Testis (tissue), 2 donors: ENCODE results near the gene VPS37C.

ENCODE experiments used
- POLR2A ChIP-seq: fragments of 450-650 bp; IDR thresholded peaks from one replicate; pipeline ENCODE4 v1.6.1; 2017; ENCODE audit warnings: antibody characterized with exemption, mild to moderate bottlenecking, moderate library complexity
- TF ChIP-seq, protein P1 (sequence below), 3 experiments: fragments of 450-650 bp in 2 of 3; fragments of 200-600 bp in 1 of 3; sonication (generic) in 1 of 3; IDR thresholded peaks; one replicate each; pipeline ENCODE4 v1.5.1; 2016 to 2019; ENCODE audit warnings: antibody characterized with exemption in 3 of 3, mild to moderate bottlenecking in 2 of 3, moderate library complexity in 1 of 3

DNA sequence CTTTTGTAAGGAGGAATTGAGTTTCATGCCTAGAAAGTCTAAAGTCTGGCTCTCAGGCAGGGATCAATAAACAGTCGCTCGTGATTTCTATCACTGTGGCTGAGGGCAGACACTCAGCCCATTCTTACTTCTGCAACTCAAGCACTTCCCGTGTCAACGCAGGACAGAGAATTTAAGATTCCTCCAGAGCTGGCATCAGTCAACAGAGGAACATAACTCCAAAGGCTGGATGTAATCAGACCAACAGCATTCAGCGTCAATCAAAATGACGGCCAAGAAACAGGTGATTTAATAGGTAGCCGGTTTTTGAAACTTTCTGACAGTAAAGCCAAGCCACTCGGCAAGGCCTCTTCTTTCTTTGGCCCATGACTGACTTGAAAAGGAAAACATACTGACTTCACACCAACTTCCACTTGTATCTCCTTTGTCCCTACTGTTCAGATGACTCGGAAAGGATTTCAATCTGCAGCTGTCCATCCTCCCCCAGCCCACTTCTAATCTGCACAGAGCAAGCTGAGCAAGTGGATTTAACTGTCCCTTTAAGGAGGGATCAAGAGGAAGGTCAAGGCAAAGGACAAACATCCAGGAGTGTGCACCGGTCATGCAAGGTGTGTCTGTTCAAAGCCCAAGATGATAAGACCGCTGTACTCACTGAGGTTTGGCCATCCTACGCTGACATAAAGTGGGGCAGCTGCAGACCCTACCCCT is 9.5 kb downstream of the VPS37C start:
- TF ChIP-seq POLR2A = no peak
- TF ChIP-seq, protein P1, sequence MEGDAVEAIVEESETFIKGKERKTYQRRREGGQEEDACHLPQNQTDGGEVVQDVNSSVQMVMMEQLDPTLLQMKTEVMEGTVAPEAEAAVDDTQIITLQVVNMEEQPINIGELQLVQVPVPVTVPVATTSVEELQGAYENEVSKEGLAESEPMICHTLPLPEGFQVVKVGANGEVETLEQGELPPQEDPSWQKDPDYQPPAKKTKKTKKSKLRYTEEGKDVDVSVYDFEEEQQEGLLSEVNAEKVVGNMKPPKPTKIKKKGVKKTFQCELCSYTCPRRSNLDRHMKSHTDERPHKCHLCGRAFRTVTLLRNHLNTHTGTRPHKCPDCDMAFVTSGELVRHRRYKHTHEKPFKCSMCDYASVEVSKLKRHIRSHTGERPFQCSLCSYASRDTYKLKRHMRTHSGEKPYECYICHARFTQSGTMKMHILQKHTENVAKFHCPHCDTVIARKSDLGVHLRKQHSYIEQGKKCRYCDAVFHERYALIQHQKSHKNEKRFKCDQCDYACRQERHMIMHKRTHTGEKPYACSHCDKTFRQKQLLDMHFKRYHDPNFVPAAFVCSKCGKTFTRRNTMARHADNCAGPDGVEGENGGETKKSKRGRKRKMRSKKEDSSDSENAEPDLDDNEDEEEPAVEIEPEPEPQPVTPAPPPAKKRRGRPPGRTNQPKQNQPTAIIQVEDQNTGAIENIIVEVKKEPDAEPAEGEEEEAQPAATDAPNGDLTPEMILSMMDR (IDR thresholded peaks at IDR 0.05) = no peak
